Panc1 (cell line): ENCODE data around the gene ADARB2.

Experiments used
- SIN3A ChIP-seq: IDR thresholded peaks from 2 replicates; pipeline ENCODE4 v1.6.1; 2012; ENCODE audit warnings: low read depth, mild to moderate bottlenecking, low read length, moderate library complexity, borderline replicate concordance; ENCODE audit not compliant: insufficient read depth
- TF ChIP-seq, protein P1 (sequence below): fragments of 450-650 bp; IDR thresholded peaks from 2 replicates; pipeline ENCODE4 v1.5.1; 2017; ENCODE audit warnings: mild to moderate bottlenecking
- TF ChIP-seq, protein P2 (sequence below), 2 experiments: IDR thresholded peaks; 2 replicates each; pipeline ENCODE4 v1.6.1; 2011 to 2012; ENCODE audit warnings: low read depth in 2 of 2, control low read depth in 1 of 2, low read length in 1 of 2, mild to moderate bottlenecking in 1 of 2, moderate library complexity in 1 of 2; ENCODE audit not compliant: insufficient read depth in 1 of 2

DNA sequence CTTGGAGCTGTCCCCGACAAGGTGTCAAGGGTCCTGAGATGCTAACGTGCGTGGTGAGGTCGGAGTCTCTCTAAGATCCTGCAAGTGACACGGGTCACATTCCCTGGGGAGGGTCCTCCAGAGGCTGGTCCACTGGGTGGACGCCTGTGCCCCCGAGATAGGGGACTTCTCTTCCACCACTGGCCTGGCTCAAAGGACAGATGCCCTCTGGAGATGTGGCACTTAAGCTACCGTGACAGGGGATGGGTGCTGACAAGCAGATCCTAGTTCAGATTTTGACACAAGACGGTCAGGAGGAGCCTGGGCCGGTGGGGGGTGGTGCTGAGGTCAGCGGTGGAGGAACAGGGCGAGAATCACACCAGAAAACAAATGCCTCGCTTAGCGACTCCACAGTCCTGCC, 178.0 kb downstream of the ADARB2 start:
- TF ChIP-seq, protein P1, sequence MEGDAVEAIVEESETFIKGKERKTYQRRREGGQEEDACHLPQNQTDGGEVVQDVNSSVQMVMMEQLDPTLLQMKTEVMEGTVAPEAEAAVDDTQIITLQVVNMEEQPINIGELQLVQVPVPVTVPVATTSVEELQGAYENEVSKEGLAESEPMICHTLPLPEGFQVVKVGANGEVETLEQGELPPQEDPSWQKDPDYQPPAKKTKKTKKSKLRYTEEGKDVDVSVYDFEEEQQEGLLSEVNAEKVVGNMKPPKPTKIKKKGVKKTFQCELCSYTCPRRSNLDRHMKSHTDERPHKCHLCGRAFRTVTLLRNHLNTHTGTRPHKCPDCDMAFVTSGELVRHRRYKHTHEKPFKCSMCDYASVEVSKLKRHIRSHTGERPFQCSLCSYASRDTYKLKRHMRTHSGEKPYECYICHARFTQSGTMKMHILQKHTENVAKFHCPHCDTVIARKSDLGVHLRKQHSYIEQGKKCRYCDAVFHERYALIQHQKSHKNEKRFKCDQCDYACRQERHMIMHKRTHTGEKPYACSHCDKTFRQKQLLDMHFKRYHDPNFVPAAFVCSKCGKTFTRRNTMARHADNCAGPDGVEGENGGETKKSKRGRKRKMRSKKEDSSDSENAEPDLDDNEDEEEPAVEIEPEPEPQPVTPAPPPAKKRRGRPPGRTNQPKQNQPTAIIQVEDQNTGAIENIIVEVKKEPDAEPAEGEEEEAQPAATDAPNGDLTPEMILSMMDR: no peak
- TF ChIP-seq SIN3A: no peak
- TF ChIP-seq, protein P2, sequence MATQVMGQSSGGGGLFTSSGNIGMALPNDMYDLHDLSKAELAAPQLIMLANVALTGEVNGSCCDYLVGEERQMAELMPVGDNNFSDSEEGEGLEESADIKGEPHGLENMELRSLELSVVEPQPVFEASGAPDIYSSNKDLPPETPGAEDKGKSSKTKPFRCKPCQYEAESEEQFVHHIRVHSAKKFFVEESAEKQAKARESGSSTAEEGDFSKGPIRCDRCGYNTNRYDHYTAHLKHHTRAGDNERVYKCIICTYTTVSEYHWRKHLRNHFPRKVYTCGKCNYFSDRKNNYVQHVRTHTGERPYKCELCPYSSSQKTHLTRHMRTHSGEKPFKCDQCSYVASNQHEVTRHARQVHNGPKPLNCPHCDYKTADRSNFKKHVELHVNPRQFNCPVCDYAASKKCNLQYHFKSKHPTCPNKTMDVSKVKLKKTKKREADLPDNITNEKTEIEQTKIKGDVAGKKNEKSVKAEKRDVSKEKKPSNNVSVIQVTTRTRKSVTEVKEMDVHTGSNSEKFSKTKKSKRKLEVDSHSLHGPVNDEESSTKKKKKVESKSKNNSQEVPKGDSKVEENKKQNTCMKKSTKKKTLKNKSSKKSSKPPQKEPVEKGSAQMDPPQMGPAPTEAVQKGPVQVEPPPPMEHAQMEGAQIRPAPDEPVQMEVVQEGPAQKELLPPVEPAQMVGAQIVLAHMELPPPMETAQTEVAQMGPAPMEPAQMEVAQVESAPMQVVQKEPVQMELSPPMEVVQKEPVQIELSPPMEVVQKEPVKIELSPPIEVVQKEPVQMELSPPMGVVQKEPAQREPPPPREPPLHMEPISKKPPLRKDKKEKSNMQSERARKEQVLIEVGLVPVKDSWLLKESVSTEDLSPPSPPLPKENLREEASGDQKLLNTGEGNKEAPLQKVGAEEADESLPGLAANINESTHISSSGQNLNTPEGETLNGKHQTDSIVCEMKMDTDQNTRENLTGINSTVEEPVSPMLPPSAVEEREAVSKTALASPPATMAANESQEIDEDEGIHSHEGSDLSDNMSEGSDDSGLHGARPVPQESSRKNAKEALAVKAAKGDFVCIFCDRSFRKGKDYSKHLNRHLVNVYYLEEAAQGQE (IDR thresholded peaks at IDR 0.05; ENCODE audit: insufficient read depth in 1 of 2, low read depth in 2 of 2, low read length in 1 of 2): no peak
